Mesothelial cell of epicardium (in vitro differentiated cells): ENCODE results near the gene TEX2. TPM values are rescaled to one million over a fixed set of nuclear protein-coding genes. Genes with fewer than 3 reads are reported as not detected.

Experiments
- DNase-seq, 2 experiments: peaks; one replicate each; pipeline ENCODE4 v3.0.0; 2021; ENCODE audit warnings: low spot score in 2 of 2; ENCODE audit not compliant: unreplicated experiment in 2 of 2
- H3K27ac Mint-ChIP-seq: 2 replicates; pipeline ENCODE4 v1.8.0; 2021; ENCODE audit warnings: mixed read lengths
- H3K27me3 Mint-ChIP-seq: 2 replicates; pipeline ENCODE4 v1.8.0; 2021; ENCODE audit warnings: low read depth, mixed read lengths
- H3K36me3 Mint-ChIP-seq: 2 replicates; pipeline ENCODE4 v1.8.0; 2021; ENCODE audit warnings: mixed read lengths
- H3K4me1 Mint-ChIP-seq: 2 replicates; pipeline ENCODE4 v1.8.0; 2021; ENCODE audit warnings: mixed read lengths
- H3K4me3 Mint-ChIP-seq: 2 replicates; pipeline ENCODE4 v1.8.0; 2021; ENCODE audit warnings: mild to moderate bottlenecking, moderate library complexity, mixed read lengths
- H3K9me3 Mint-ChIP-seq: 2 replicates; pipeline ENCODE4 v1.8.0; 2021; ENCODE audit warnings: mixed read lengths
- total RNA-seq: library from RNA; stranded (reverse); gene quantifications from 3 replicates; pipeline ENCODE4 v1.2.1, GENCODE V29; 2021
- TF ChIP-seq, protein P1 (sequence below): fragments of 200-600 bp; sonication (generic); IDR thresholded peaks from one replicate; pipeline ENCODE4 v1.5.0; 2021; ENCODE audit warnings: antibody characterized with exemption; ENCODE audit not compliant: unreplicated experiment

Gene TEX2
- total RNA-seq, 1 donor from 2014 or later = 27.1 TPM

GRCh38 chr17:64154313-64154695 is 108.8 kb downstream of the TEX2 start:
- peaks cover 13% of the 10 kb centered on the region for H3K36me3 Mint-ChIP-seq
- H3K9me3 Mint-ChIP-seq = no peaks in the 10 kb centered on the region
- H3K27me3 Mint-ChIP-seq = no peaks in the 10 kb centered on the region
- H3K4me1 Mint-ChIP-seq = peaks cover 61% of the 10 kb centered on the region
- H3K4me3 Mint-ChIP-seq = no peak overlapping the region
- no peak for DNase-seq
- TF ChIP-seq, protein P1, sequence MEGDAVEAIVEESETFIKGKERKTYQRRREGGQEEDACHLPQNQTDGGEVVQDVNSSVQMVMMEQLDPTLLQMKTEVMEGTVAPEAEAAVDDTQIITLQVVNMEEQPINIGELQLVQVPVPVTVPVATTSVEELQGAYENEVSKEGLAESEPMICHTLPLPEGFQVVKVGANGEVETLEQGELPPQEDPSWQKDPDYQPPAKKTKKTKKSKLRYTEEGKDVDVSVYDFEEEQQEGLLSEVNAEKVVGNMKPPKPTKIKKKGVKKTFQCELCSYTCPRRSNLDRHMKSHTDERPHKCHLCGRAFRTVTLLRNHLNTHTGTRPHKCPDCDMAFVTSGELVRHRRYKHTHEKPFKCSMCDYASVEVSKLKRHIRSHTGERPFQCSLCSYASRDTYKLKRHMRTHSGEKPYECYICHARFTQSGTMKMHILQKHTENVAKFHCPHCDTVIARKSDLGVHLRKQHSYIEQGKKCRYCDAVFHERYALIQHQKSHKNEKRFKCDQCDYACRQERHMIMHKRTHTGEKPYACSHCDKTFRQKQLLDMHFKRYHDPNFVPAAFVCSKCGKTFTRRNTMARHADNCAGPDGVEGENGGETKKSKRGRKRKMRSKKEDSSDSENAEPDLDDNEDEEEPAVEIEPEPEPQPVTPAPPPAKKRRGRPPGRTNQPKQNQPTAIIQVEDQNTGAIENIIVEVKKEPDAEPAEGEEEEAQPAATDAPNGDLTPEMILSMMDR = no peak
- H3K27ac Mint-ChIP-seq = peak overlapping the region; percentile 76

DNA sequence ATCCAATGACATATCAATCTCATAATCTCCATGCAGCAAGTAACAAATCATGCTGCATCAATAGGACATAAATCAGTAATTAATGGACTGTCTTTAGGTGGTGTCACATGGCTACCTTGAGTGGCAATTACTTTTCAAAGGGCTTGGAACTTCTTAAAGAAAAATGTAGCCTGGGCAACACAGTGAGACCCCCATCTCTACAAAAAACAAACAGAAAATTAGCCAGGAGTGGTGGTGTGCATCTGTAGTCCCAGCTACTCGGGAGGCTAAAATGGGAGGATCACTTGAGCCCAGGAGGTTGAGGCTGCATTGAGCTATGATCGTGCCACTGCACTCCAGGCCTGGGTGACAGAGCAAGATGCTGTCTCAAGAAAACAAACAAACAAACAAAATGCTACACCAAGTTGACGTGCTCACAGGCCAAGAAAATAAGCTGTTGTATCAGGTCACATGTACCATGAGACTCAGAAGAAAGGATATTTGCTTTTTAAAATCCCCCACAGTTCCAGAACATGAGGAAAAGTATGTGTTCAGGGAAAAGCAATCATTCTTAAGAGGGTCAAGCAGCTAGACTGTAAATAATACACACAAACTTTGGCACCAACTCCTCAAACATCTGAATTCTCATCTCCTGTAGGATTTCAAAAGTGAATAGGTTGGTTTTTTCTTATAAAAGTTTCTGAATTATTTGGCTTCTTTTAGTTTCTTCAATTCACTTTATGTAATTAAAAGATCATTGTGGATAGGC is 109.3 kb downstream of the TEX2 start:
- TF ChIP-seq, protein P1 = no peak
- H3K27me3 Mint-ChIP-seq = no peaks in the 10 kb centered on the region
- H3K4me1 Mint-ChIP-seq = peaks cover 57% of the 10 kb centered on the region
- peaks cover 17% of the 10 kb centered on the region for H3K36me3 Mint-ChIP-seq
- no peaks in the 10 kb centered on the region for H3K9me3 Mint-ChIP-seq
- H3K4me3 Mint-ChIP-seq = no peak overlapping the region
- no peak for DNase-seq
- peak overlapping the region; percentile 76 for H3K27ac Mint-ChIP-seq

DNA sequence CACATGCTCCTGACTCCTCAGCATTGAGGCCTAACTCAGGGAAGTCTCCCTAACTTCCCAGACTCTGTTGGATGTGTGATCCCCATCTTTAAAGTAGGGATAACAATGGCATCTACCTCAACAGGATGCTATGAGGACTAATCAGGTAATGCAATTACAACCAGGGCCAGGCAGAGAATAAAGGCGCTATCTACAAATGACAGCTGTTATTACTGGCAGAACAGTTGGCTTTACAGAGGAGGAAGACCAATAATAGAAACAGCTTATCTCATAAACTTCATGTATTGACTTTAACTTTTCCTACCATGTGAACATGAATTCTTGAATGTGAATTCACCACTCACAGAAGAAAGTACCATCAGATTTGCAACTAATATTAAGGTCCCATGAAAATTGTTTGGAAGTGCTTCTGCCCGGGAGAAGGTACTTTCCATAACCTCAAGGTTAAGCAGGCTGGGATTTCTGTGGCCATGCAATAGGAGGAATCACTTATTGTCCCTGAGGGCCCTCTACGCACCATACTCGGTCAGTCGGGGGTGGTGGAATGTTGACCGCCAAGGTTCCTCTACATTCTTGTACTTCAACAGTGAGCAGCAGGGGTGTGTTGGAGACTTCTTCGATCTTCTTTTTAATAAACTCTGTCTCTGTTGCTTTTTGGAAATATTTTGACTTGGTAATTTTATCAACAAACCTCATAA is 110.5 kb downstream of the TEX2 start:
- H3K27ac Mint-ChIP-seq = no peak overlapping the region
- TF ChIP-seq, protein P1 = no peak
- no peaks in the 10 kb centered on the region for H3K9me3 Mint-ChIP-seq
- H3K27me3 Mint-ChIP-seq = no peaks in the 10 kb centered on the region
- H3K4me1 Mint-ChIP-seq = peaks cover 56% of the 10 kb centered on the region
- DNase-seq = no peak
- H3K36me3 Mint-ChIP-seq = peaks cover 23% of the 10 kb centered on the region
- no peak overlapping the region for H3K4me3 Mint-ChIP-seq

GRCh38 chr17:64151016-64151368 is 112.1 kb downstream of the TEX2 start:
- peaks cover 23% of the 10 kb centered on the region for H3K36me3 Mint-ChIP-seq
- no peaks in the 10 kb centered on the region for H3K9me3 Mint-ChIP-seq
- H3K27me3 Mint-ChIP-seq = no peaks in the 10 kb centered on the region
- no peak for DNase-seq
- H3K4me3 Mint-ChIP-seq = no peak overlapping the region
- TF ChIP-seq, protein P1 = no peak
- no peak overlapping the region for H3K27ac Mint-ChIP-seq
- peaks cover 53% of the 10 kb centered on the region for H3K4me1 Mint-ChIP-seq

GRCh38 chr17:64150237-64151015 is 112.6 kb downstream of the TEX2 start:
- H3K4me1 Mint-ChIP-seq = peaks cover 49% of the 10 kb centered on the region
- no peak overlapping the region for H3K27ac Mint-ChIP-seq
- H3K9me3 Mint-ChIP-seq = no peaks in the 10 kb centered on the region
- H3K4me3 Mint-ChIP-seq = no peak overlapping the region
- peaks cover 23% of the 10 kb centered on the region for H3K36me3 Mint-ChIP-seq
- H3K27me3 Mint-ChIP-seq = no peaks in the 10 kb centered on the region
- no peak for DNase-seq
- TF ChIP-seq, protein P1 = no peak
